COLO829 (cell line): ENCODE data around the gene ANKRD39.
A peak's percentile ranks its signal among the peaks of the same experiment; 100 is the strongest.

Experiments
- DNase-seq: peaks from one replicate; pipeline ENCODE4 v3.0.0; 2012; ENCODE audit warnings: low spot score

Gene ANKRD39

GRCh38 chr2:96826546-96827278 lies 31.1 kb downstream of the ANKRD39 start:
- DNase-seq, result no peak

GRCh38 chr2:96825057-96825456 lies 32.8 kb downstream of the ANKRD39 start:
- no peak for DNase-seq

- DNase-seq, result no peak
Measured at GRCh38 chr2:96824079-96824870, 33.5 kb downstream of the ANKRD39 start.

GRCh38 chr2:96823198-96823597 lies 34.6 kb downstream of the ANKRD39 start:
- no peak for DNase-seq

GRCh38 chr2:96822786-96823185 lies 35.0 kb downstream of the ANKRD39 start:
- DNase-seq, result no peak

- no peak for DNase-seq
Measured at GRCh38 chr2:96821113-96821675, 36.6 kb downstream of the ANKRD39 start.

GRCh38 chr2:96819876-96820511 lies 37.8 kb downstream of the ANKRD39 start:
- DNase-seq, result no peak

GRCh38 chr2:96819128-96819875 lies 38.5 kb downstream of the ANKRD39 start:
- DNase-seq, result no peak

- no peak for DNase-seq
Measured at GRCh38 chr2:96817882-96818281, 39.9 kb downstream of the ANKRD39 start.

GRCh38 chr2:96816836-96817702 lies 40.7 kb downstream of the ANKRD39 start:
- no peak for DNase-seq

GRCh38 chr2:96816127-96816835 lies 41.5 kb downstream of the ANKRD39 start, which contains the start of gene CNNM3:
Gene CNNM3, plus strand, starts transcription at chr2:96816268. Its CDS starts 10 bp downstream, at chr2:96816278.
- peak; percentile 93 for DNase-seq

GRCh38 chr2:96815326-96816126 lies 42.3 kb downstream of the ANKRD39 start:
- DNase-seq, result peak; percentile 30

- DNase-seq, result no peak
Measured at GRCh38 chr2:96813656-96814055, 44.2 kb downstream of the ANKRD39 start.

GRCh38 chr2:96811917-96812316 lies 45.9 kb downstream of the ANKRD39 start:
- DNase-seq, result no peak

- DNase-seq, result no peak
Measured at GRCh38 chr2:96810783-96811192, 47.0 kb downstream of the ANKRD39 start.

GRCh38 chr2:96809951-96810782 lies 47.6 kb downstream of the ANKRD39 start:
- DNase-seq, result no peak

GRCh38 chr2:96809216-96809882 lies 48.5 kb downstream of the ANKRD39 start:
- DNase-seq, result no peak
